Tibial nerve (tissue), 4 donors: ENCODE results near the gene ARRB1.

Experiments used
- EP300 ChIP-seq, 2 donors: sonication (generic); formaldehyde crosslinking; IDR thresholded peaks; one replicate each; pipeline ENCODE4 v1.6.1; 2017; ENCODE audit warnings: antibody characterized with exemption in 2 of 2, mild to moderate bottlenecking in 1 of 2
- POLR2A ChIP-seq, 2 donors: fragments of 450-650 bp; IDR thresholded peaks; one replicate each; pipeline ENCODE4 v1.6.1; 2017; ENCODE audit warnings: antibody characterized with exemption in 2 of 2, mild to moderate bottlenecking in 2 of 2, moderate library complexity in 2 of 2
- TF ChIP-seq, protein P1 (sequence below), 5 experiments: fragments of 200-600 bp in 3 of 5; fragments of 450-650 bp in 2 of 5; sonication (generic) in 3 of 5; IDR thresholded peaks; one replicate each; pipeline ENCODE4 v1.5.1; 2016 to 2019; ENCODE audit warnings: antibody characterized with exemption in 5 of 5, mild to moderate bottlenecking in 3 of 5, moderate library complexity in 2 of 5

DNA sequence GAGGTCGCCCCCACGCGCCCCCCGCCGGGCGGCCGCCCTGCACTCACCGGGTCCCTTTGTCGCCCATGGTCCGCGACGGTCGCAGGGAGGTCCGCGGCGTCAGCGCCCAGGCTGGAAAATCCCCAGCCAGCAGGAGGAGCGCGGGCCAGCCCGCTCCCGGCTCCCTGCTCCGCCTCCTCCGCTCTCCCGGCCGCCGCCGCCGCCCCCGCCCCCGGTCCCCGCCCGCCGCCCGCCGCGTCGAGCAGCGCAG is at the start of gene ARRB1:
- TF ChIP-seq POLR2A (IDR thresholded peaks at IDR 0.05) (no peak), EP300 (IDR thresholded peaks at IDR 0.05) (no peak)
- TF ChIP-seq, protein P1, sequence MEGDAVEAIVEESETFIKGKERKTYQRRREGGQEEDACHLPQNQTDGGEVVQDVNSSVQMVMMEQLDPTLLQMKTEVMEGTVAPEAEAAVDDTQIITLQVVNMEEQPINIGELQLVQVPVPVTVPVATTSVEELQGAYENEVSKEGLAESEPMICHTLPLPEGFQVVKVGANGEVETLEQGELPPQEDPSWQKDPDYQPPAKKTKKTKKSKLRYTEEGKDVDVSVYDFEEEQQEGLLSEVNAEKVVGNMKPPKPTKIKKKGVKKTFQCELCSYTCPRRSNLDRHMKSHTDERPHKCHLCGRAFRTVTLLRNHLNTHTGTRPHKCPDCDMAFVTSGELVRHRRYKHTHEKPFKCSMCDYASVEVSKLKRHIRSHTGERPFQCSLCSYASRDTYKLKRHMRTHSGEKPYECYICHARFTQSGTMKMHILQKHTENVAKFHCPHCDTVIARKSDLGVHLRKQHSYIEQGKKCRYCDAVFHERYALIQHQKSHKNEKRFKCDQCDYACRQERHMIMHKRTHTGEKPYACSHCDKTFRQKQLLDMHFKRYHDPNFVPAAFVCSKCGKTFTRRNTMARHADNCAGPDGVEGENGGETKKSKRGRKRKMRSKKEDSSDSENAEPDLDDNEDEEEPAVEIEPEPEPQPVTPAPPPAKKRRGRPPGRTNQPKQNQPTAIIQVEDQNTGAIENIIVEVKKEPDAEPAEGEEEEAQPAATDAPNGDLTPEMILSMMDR (IDR thresholded peaks at IDR 0.05): no peak
